Neural cell (in vitro differentiated cells): Measurements from ENCODE around the gene SNAP25. TPM values are rescaled to one million over a fixed set of nuclear protein-coding genes. Genes with fewer than 3 reads are reported as not detected.

Experiments
- H2AFZ ChIP-seq: fragments of 200-600, 300-800 bp; sonication (generic), shearing (Covaris generic); 2 replicates; pipeline ENCODE4 v1.6.0; 2014; ENCODE audit warnings: low read depth, mild to moderate bottlenecking, antibody characterized with exemption, low read length, moderate library complexity
- H3F3A ChIP-seq: fragments of 200-600 bp; shearing (Covaris generic); 2 replicates; pipeline ENCODE4 v1.6.1; 2016; ENCODE audit warnings: mild to moderate bottlenecking, moderate library complexity, mixed read lengths, antibody characterized with exemption, low read length; ENCODE audit not compliant: insufficient read depth, poor library complexity, severe bottlenecking
- H3K27ac ChIP-seq: fragments of 200-600, 300-800 bp; sonication (generic), shearing (Covaris generic); 2 replicates; pipeline ENCODE4 v1.5.1; 2014; ENCODE audit warnings: mild to moderate bottlenecking, low read length, moderate library complexity
- H3K27me3 ChIP-seq: fragments of 300-800, 200-600 bp; sonication (generic), shearing (Covaris generic); 2 replicates; pipeline ENCODE4 v1.6.0; 2014; ENCODE audit warnings: mild to moderate bottlenecking, low read depth, low read length, moderate library complexity; ENCODE audit not compliant: insufficient read depth
- H3K36me3 ChIP-seq: fragments of 300-800, 200-600 bp; sonication (generic), shearing (Covaris generic); 2 replicates; pipeline ENCODE4 v1.5.1; 2014; ENCODE audit warnings: mild to moderate bottlenecking, antibody characterized with exemption, low read length, moderate library complexity; ENCODE audit not compliant: insufficient read depth
- H3K4me2 ChIP-seq: fragments of 300-800, 200-600 bp; sonication (generic), shearing (Covaris generic); 2 replicates; pipeline ENCODE4 v1.6.0; 2014; ENCODE audit warnings: mild to moderate bottlenecking, low read length
- H3K4me3 ChIP-seq: fragments of 300-800, 200-600 bp; sonication (generic), shearing (Covaris generic); 2 replicates; pipeline ENCODE4 v1.5.1; 2014; ENCODE audit warnings: mild to moderate bottlenecking, low read length, moderate library complexity
- H3K79me2 ChIP-seq: fragments of 200-600 bp; shearing (Covaris generic); replicated peaks from 2 replicates; pipeline ENCODE4 v1.6.0; 2014; ENCODE audit warnings: mild to moderate bottlenecking, low read length, moderate library complexity; ENCODE audit not compliant: insufficient read depth
- H3K9ac ChIP-seq: fragments of 300-800, 200-600 bp; sonication (generic), shearing (Covaris generic); 2 replicates; pipeline ENCODE4 v1.6.1; 2016; ENCODE audit warnings: mild to moderate bottlenecking, low read length, mixed read lengths
- H3K9me2 ChIP-seq: fragments of 200-600 bp; shearing (Covaris generic); 2 replicates; pipeline ENCODE4 v1.6.1; 2016; ENCODE audit warnings: mild to moderate bottlenecking, low read length, mixed read lengths; ENCODE audit not compliant: insufficient read depth
- H3K9me3 ChIP-seq: fragments of 200-600, 300-800 bp; sonication (generic), shearing (Covaris generic); 2 replicates; pipeline ENCODE4 v1.6.1; 2016; ENCODE audit warnings: mild to moderate bottlenecking, mixed run types, low read length, moderate library complexity, mixed read lengths
- H4K20me1 ChIP-seq: fragments of 200-600 bp; shearing (Covaris generic); 2 replicates; pipeline ENCODE4 v1.6.1; 2016; ENCODE audit warnings: mild to moderate bottlenecking, mixed run types; ENCODE audit not compliant: insufficient read depth
- CTCF ChIP-seq: fragments of 450-650 bp; IDR thresholded peaks from 2 replicates; pipeline ENCODE4 v1.5.1; 2014; ENCODE audit warnings: antibody characterized with exemption, mild to moderate bottlenecking, moderate library complexity; ENCODE audit not compliant: poor library complexity, severe bottlenecking
- EP300 ChIP-seq: fragments of 450-650 bp; conservative IDR thresholded peaks from 2 replicates; pipeline ENCODE4 v1.6.1; 2014; ENCODE audit warnings: antibody characterized with exemption, mild to moderate bottlenecking, moderate library complexity; ENCODE audit not compliant: poor library complexity, severe bottlenecking
- EZH2 ChIP-seq: fragments of 200-600, 300-800 bp; shearing (Covaris generic), sonication (generic); IDR thresholded peaks from 2 replicates; pipeline ENCODE4 v1.6.1; 2014; ENCODE audit warnings: antibody characterized with exemption, low read length, borderline replicate concordance, mild to moderate bottlenecking; ENCODE audit not compliant: insufficient read depth, poor library complexity, severe bottlenecking
- MXI1 ChIP-seq: fragments of 450-650 bp; conservative IDR thresholded peaks from 2 replicates; pipeline ENCODE4 v1.6.1; 2014; ENCODE audit warnings: antibody characterized with exemption, mild to moderate bottlenecking; ENCODE audit not compliant: poor library complexity, severe bottlenecking
- POLR2AphosphoS5 ChIP-seq: IDR thresholded peaks from 2 replicates; pipeline ENCODE4 v1.6.1; 2012
- RAD21 ChIP-seq: fragments of 450-650 bp; conservative IDR thresholded peaks from 2 replicates; pipeline ENCODE4 v1.6.1; 2014; ENCODE audit warnings: antibody characterized with exemption, mild to moderate bottlenecking, moderate library complexity
- REST ChIP-seq: IDR thresholded peaks from 2 replicates; pipeline ENCODE4 v1.6.1; 2012; ENCODE audit warnings: borderline replicate concordance
- SMC3 ChIP-seq: fragments of 450-650 bp; conservative IDR thresholded peaks from 2 replicates; pipeline ENCODE4 v1.6.1; 2014; ENCODE audit warnings: antibody characterized with exemption, mild to moderate bottlenecking, moderate library complexity; ENCODE audit not compliant: poor library complexity
- TAF1 ChIP-seq: IDR thresholded peaks from 2 replicates; pipeline ENCODE4 v1.6.1; 2012; ENCODE audit warnings: low read depth
- polyA plus RNA-seq: library from polyadenylated mRNA; depleted of rRNA; stranded (reverse); fragments of >200 nt; gene quantifications from 2 replicates; pipeline ENCODE4 v1.2.3, GENCODE V29; 2014

The SNAP25 gene
- polyA plus RNA-seq, 1 donor from 2014 or later = 139 TPM

GRCh38 chr20:10221021-10221420 lies 2.4 kb downstream of the SNAP25 start:
- Histone ChIP-seq H3K27ac (no peak overlapping the region), H4K20me1 (no peaks in the 10 kb centered on the region), H3K9me2 (no peaks in the 10 kb centered on the region), H3K27me3 (peaks cover 17% of the 10 kb centered on the region), H3K36me3 (no peaks in the 10 kb centered on the region), H3K4me2 (peak overlapping the region; percentile 53), H2AFZ (no peak overlapping the region), H3K4me3 (peak overlapping the region; percentile 88), H3F3A (peaks cover 3% of the 10 kb centered on the region), H3K9me3 (no peaks in the 10 kb centered on the region), H3K9ac (peak overlapping the region; percentile 32), H3K79me2 (peaks cover 32% of the 10 kb centered on the region)
- TF ChIP-seq SMC3 (no peak), TAF1 (no peak), CTCF (no peak), POLR2AphosphoS5 (no peak), MXI1 (no peak), REST (no peak), EZH2 (no peak), RAD21 (no peak), EP300 (no peak)

GRCh38 chr20:10225439-10226060 lies 6.9 kb downstream of the SNAP25 start:
- TF ChIP-seq MXI1 (no peak), CTCF (peak; percentile 46), EP300 (no peak), RAD21 (peak; percentile 28), SMC3 (peak; percentile 33)
- no peaks in the 10 kb centered on the region for H3F3A ChIP-seq
- H3K27me3 ChIP-seq = no peaks in the 10 kb centered on the region
- H3K4me2 ChIP-seq = no peak overlapping the region
- H3K27ac ChIP-seq = no peak overlapping the region
- no peaks in the 10 kb centered on the region for H3K9me2 ChIP-seq
- no peaks in the 10 kb centered on the region for H3K9me3 ChIP-seq
- H2AFZ ChIP-seq = no peak overlapping the region
- no peak overlapping the region for H3K4me3 ChIP-seq
- peaks cover 31% of the 10 kb centered on the region for H3K79me2 ChIP-seq
- H3K36me3 ChIP-seq = peaks cover 9% of the 10 kb centered on the region
- H3K9ac ChIP-seq = no peak overlapping the region
- no peaks in the 10 kb centered on the region for H4K20me1 ChIP-seq
